ENCODE results near the gene NEGR1.

The NEGR1 gene

DNA sequence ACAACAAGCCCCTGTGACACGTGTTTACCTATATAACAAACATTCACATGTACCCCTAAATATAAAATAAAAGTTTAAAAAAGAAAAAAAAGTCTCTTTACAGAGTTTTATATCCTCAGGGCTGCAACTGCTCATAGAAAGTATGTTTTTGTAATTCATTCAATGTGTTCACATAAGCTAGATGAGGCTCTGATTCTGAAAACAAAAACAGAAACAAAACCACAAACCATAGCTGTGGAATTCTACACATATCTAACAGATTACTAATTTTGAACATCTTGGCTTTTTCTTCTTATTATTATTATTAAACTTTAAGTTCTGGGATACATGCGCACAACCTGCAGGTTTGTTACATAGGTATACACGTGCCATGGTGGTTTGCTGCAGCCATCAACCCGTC lies 621.9 kb downstream of the NEGR1 start:
- DNase-seq: no peak
- CTCF ChIA-PET: no interaction called here
- no peaks in the 10 kb centered on the region for H3K36me3 Mint-ChIP-seq
- peaks cover 7% of the 10 kb centered on the region for H3K9me3 Mint-ChIP-seq
- no peak overlapping the region for H3K4me3 Mint-ChIP-seq
- H3K27ac Mint-ChIP-seq: no peak overlapping the region
- no peaks in the 10 kb centered on the region for H3K4me1 Mint-ChIP-seq
- H3K27me3 Mint-ChIP-seq: no peaks in the 10 kb centered on the region

DNA sequence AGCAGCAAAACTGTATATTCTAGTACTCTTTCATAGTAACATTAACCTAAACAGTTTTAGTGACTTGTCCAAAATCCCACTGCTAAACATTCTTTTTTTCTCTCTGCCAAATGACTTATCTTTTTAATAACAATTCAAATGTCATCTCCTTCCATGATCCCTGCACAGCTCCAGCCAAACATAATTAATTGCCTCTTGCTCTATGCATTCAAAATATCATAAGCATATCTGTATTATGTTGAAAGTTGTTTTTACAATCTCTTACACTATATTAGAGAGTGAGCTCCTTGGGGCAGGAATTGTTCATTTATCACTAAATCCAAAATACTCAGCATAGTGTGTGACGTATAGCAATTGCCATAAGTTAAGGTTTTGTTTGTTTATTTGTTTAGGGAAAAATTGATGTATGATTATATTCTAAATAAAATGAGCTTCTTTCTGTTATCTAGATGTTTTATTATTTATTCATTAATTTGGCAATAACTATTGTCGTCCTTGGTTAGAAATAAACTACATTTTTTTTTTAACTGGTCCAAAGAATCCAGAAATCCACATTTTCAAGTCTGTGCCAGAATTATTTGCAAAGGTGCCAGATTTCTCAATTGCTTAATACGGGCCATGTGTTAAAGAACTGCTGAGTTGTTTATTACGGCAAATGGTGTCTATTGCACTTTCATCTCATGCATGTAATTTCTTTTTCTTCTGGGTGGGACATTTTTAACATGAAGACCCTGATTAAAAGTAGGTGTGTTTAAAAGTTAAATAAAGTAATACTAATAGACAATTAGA lies 624.3 kb downstream of the NEGR1 start:
- Mint-ChIP-seq H3K4me3 (no peak overlapping the region), H3K36me3 (no peaks in the 10 kb centered on the region)

DNA sequence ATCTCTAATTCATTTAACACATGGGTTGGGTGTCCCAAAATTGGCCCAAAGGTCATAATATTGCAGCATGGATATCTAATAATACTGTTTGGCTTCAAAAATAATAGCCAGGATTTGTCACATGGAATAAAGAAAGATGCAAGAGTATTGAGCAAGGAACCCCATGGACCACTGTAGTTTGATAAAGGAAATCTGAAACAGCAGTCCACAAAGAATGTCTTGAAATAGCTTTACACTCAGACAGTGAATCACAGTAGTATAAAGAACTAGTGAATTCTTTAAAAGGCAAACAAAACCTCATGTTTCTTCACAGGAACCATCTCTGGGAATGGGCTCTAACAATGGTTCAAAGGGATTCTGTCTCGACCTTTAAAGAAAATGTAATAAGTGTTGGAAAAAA lies 625.4 kb downstream of the NEGR1 start:
- CTCF ChIA-PET: no interaction called here
- H3K4me1 Mint-ChIP-seq: no peaks in the 10 kb centered on the region
- DNase-seq: no peak
- H3K27ac Mint-ChIP-seq: no peak overlapping the region
- no peaks in the 10 kb centered on the region for H3K36me3 Mint-ChIP-seq
- no peak overlapping the region for H3K4me3 Mint-ChIP-seq
- no peaks in the 10 kb centered on the region for H3K27me3 Mint-ChIP-seq
- H3K9me3 Mint-ChIP-seq: peaks cover 7% of the 10 kb centered on the region

More for the DNA sequence above, 624.3 kb downstream of the NEGR1 start:
- H3K4me1 Mint-ChIP-seq: no peaks in the 10 kb centered on the region
- H3K27me3 Mint-ChIP-seq: no peaks in the 10 kb centered on the region
- CTCF ChIA-PET: interaction anchor here (0.7 kb wide), 1 partner anchor 38 kb away, joined by 3 read pairs; no protein-coding TSS in a partner anchor
- H3K27ac Mint-ChIP-seq: no peak overlapping the region
- no peak for DNase-seq
- peaks cover 7% of the 10 kb centered on the region for H3K9me3 Mint-ChIP-seq

DNA sequence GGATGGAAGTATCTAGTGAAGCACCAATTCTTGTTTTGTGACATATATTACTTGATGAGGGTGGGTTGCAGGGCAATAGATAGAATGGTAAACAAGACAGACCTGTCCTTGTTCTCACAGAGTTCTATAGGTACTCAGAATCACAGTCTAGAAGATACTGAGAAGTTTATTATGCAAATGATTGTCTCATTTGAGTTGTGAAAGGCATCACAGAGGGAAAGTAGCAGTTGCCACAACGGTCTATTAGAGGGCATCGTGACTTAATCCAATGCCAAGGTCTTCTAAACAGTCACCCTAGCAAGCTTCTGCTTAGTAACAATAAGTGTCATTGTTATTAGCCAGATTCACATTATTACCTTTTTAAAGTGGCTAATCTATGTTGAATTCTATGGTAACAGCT lies 626.7 kb downstream of the NEGR1 start:
- CTCF ChIA-PET: no interaction called here
- no peaks in the 10 kb centered on the region for H3K27me3 Mint-ChIP-seq
- H3K27ac Mint-ChIP-seq: no peak overlapping the region
- no peaks in the 10 kb centered on the region for H3K4me1 Mint-ChIP-seq
- no peak overlapping the region for H3K4me3 Mint-ChIP-seq
- no peaks in the 10 kb centered on the region for H3K36me3 Mint-ChIP-seq
- peaks cover 4% of the 10 kb centered on the region for H3K9me3 Mint-ChIP-seq
- no peak for DNase-seq

DNA sequence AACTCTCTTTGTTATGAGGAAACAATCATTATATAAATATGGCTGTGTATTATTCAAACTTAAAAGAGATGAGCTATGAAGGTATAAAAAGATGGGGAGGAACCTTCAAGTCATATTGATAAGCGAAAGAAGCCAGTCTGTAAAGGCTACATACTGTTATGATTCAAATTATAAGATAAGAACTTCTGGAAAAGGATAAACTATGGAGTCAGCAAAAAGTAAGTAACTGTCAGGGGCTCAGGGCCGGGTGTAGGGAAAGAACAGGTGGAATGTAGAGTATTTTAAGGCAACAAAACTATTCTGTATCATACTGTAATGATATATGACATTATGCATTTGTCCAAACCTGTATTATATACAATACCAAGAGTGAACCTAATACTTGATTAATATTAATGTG lies 628.4 kb downstream of the NEGR1 start:
- no peaks in the 10 kb centered on the region for H3K36me3 Mint-ChIP-seq
- no peaks in the 10 kb centered on the region for H3K27me3 Mint-ChIP-seq
- CTCF ChIA-PET: no interaction called here
- no peak overlapping the region for H3K4me3 Mint-ChIP-seq
- H3K27ac Mint-ChIP-seq: no peak overlapping the region
- DNase-seq: no peak
- no peaks in the 10 kb centered on the region for H3K9me3 Mint-ChIP-seq
- H3K4me1 Mint-ChIP-seq: no peaks in the 10 kb centered on the region

DNA sequence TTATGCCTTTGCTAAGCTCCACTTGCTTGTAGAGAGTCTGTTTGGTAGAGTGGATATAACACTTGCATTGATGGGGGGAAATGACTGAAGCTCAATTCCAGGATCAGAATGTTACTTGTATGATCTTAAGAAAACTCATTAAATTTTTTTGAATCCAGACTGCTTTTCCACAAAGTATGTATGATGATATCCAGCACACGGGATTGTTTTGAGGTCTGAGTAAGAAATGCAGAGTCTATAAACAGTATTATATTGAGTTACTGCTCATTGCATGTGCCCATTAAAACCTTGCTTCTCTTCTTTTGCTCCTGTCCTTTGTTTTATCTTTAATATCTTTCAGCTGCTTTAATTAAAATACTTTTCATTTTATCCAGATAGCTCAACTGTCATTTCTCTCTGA lies 631.1 kb downstream of the NEGR1 start:
- no peaks in the 10 kb centered on the region for H3K4me1 Mint-ChIP-seq
- no peaks in the 10 kb centered on the region for H3K9me3 Mint-ChIP-seq
- no peak overlapping the region for H3K4me3 Mint-ChIP-seq
- no peak overlapping the region for H3K27ac Mint-ChIP-seq
- CTCF ChIA-PET: no interaction called here
- no peaks in the 10 kb centered on the region for H3K36me3 Mint-ChIP-seq
- no peaks in the 10 kb centered on the region for H3K27me3 Mint-ChIP-seq
- no peak for DNase-seq

GRCh38 chr1:71650119-71650518 lies 632.2 kb downstream of the NEGR1 start:
- Mint-ChIP-seq H3K4me1 (no peaks in the 10 kb centered on the region), H3K27ac (no peak overlapping the region), H3K4me3 (no peak overlapping the region), H3K27me3 (no peaks in the 10 kb centered on the region), H3K9me3 (no peaks in the 10 kb centered on the region), H3K36me3 (no peaks in the 10 kb centered on the region)
- CTCF ChIA-PET: no interaction called here
- DNase-seq: no peak

GRCh38 chr1:71649608-71650007 lies 632.7 kb downstream of the NEGR1 start:
- Mint-ChIP-seq H3K4me3 (no peak overlapping the region), H3K27ac (no peak overlapping the region), H3K4me1 (no peaks in the 10 kb centered on the region), H3K27me3 (no peaks in the 10 kb centered on the region), H3K36me3 (no peaks in the 10 kb centered on the region), H3K9me3 (no peaks in the 10 kb centered on the region)
- DNase-seq: no peak
- CTCF ChIA-PET: no interaction called here

- no peaks in the 10 kb centered on the region for H3K9me3 Mint-ChIP-seq
- no peaks in the 10 kb centered on the region for H3K27me3 Mint-ChIP-seq
- no peak overlapping the region for H3K4me3 Mint-ChIP-seq
- CTCF ChIA-PET: no interaction called here
- H3K36me3 Mint-ChIP-seq: no peaks in the 10 kb centered on the region
- H3K4me1 Mint-ChIP-seq: no peaks in the 10 kb centered on the region
- no peak overlapping the region for H3K27ac Mint-ChIP-seq
- no peak for DNase-seq
Measured at GRCh38 chr1:71647513-71648300, 634.6 kb downstream of the NEGR1 start.

GRCh38 chr1:71645015-71645414 lies 637.3 kb downstream of the NEGR1 start:
- H3K36me3 Mint-ChIP-seq: no peaks in the 10 kb centered on the region
- H3K9me3 Mint-ChIP-seq: no peaks in the 10 kb centered on the region
- DNase-seq: no peak
- H3K4me3 Mint-ChIP-seq: no peak overlapping the region
- H3K27ac Mint-ChIP-seq: no peak overlapping the region
- no peaks in the 10 kb centered on the region for H3K4me1 Mint-ChIP-seq
- CTCF ChIA-PET: no interaction called here
- H3K27me3 Mint-ChIP-seq: no peaks in the 10 kb centered on the region

DNA sequence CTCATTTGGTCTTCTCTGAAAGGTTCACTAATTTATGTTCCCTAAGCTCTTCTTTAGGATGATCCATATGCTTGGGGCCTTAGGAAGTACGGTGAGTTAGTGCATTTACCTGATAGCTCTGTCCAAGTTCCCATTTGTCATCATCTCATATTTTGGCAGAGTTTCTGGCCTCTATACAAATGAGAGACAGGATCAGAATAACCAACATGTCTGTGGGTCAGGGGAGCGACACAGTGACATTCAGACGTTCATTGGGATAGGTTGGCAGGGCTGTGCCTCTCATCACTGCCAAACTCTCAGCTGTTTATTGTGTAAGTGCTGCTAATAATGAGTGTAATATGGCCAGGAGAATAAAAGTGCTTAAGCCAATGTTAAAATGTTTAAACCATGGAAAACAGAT lies 640.4 kb downstream of the NEGR1 start:
- no peaks in the 10 kb centered on the region for H3K9me3 Mint-ChIP-seq
- CTCF ChIA-PET: no interaction called here
- H3K4me1 Mint-ChIP-seq: no peaks in the 10 kb centered on the region
- no peaks in the 10 kb centered on the region for H3K36me3 Mint-ChIP-seq
- H3K4me3 Mint-ChIP-seq: no peak overlapping the region
- H3K27ac Mint-ChIP-seq: no peak overlapping the region
- no peak for DNase-seq
- no peaks in the 10 kb centered on the region for H3K27me3 Mint-ChIP-seq

DNA sequence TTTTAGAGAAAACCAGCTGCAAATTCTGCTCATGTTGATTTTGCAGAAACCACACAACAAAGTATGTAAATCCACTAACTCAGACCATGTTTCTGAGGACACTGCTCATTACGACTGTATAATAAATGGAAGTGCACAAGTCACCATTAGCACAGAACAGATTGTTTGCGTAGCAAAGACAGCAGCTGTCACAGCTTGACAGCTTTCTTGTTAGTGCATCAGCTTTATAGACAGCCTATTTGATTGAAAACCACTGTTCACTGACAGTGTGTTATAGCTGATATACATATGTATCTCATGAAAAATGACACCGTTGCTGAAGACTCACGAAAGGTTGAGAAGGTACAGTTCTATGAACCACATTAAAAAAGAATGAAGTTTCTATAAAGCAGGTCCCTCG lies 641.3 kb downstream of the NEGR1 start:
- Mint-ChIP-seq H3K27ac (no peak overlapping the region), H3K9me3 (no peaks in the 10 kb centered on the region), H3K4me3 (no peak overlapping the region), H3K4me1 (no peaks in the 10 kb centered on the region), H3K36me3 (no peaks in the 10 kb centered on the region), H3K27me3 (no peaks in the 10 kb centered on the region)
- CTCF ChIA-PET: no interaction called here
- DNase-seq: no peak

GRCh38 chr1:71640116-71640515 lies 642.2 kb downstream of the NEGR1 start:
- H3K27me3 Mint-ChIP-seq: no peaks in the 10 kb centered on the region
- H3K27ac Mint-ChIP-seq: no peak overlapping the region
- no peak overlapping the region for H3K4me3 Mint-ChIP-seq
- H3K9me3 Mint-ChIP-seq: peaks cover 2% of the 10 kb centered on the region
- DNase-seq: no peak
- no peaks in the 10 kb centered on the region for H3K36me3 Mint-ChIP-seq
- no peaks in the 10 kb centered on the region for H3K4me1 Mint-ChIP-seq
- CTCF ChIA-PET: no interaction called here

DNA sequence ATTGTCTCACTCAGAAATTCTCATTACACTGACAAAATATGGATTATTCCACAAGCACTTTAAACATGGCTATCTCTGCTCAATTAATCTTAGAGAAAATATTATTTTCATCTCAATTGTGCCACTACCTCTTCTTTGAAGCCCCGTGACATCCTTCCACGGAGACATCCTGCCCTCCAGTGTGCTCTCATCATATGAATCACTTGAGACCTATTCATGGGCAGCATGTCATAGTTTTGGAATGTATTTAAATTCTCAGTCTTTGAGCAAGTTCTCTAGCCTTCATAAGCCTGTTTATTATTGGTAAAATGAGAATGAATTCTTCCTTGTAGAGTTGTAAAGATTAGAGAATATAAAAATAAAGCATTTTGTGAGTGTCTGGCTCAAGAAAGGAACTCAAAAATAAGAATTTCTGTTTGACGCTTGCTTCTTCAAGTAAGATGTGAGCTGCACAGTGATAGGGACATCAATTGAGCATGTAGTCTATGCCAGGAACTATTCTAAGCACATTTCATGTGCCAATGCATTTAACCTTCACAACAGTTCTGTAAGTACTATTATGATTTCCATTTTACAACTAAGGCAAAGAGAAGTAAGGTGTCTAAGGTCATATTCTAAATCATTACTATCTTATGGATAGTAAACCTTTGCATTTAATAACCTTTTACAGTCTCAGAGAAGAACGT lies 644.1 kb downstream of the NEGR1 start:
- H3K4me1 Mint-ChIP-seq: no peaks in the 10 kb centered on the region
- H3K4me3 Mint-ChIP-seq: no peak overlapping the region
- CTCF ChIA-PET: no interaction called here
- DNase-seq: no peak
- H3K36me3 Mint-ChIP-seq: no peaks in the 10 kb centered on the region
- peaks cover 2% of the 10 kb centered on the region for H3K9me3 Mint-ChIP-seq
- no peak overlapping the region for H3K27ac Mint-ChIP-seq
- no peaks in the 10 kb centered on the region for H3K27me3 Mint-ChIP-seq

- CTCF ChIA-PET: no interaction called here
- Mint-ChIP-seq H3K9me3 (peaks cover 2% of the 10 kb centered on the region), H3K27ac (no peak overlapping the region), H3K4me3 (no peak overlapping the region), H3K4me1 (no peaks in the 10 kb centered on the region), H3K36me3 (no peaks in the 10 kb centered on the region), H3K27me3 (no peaks in the 10 kb centered on the region)
- DNase-seq: no peak
Measured at GRCh38 chr1:71635568-71635967, 646.8 kb downstream of the NEGR1 start.

Data from activated naive CD4-positive, alpha-beta T cell treated with anti-CD3 and anti-CD28 coated beads, Interleukin-2, amount 10 ng/mL, durations not matched to agents 7 days and 5 days (primary cell).